Measurements from ENCODE around the gene TSPEAR.

GRCh38 chr21:44498280-44499210 is 212.8 kb downstream of the TSPEAR start:
- TF ChIP-seq, protein P1, sequence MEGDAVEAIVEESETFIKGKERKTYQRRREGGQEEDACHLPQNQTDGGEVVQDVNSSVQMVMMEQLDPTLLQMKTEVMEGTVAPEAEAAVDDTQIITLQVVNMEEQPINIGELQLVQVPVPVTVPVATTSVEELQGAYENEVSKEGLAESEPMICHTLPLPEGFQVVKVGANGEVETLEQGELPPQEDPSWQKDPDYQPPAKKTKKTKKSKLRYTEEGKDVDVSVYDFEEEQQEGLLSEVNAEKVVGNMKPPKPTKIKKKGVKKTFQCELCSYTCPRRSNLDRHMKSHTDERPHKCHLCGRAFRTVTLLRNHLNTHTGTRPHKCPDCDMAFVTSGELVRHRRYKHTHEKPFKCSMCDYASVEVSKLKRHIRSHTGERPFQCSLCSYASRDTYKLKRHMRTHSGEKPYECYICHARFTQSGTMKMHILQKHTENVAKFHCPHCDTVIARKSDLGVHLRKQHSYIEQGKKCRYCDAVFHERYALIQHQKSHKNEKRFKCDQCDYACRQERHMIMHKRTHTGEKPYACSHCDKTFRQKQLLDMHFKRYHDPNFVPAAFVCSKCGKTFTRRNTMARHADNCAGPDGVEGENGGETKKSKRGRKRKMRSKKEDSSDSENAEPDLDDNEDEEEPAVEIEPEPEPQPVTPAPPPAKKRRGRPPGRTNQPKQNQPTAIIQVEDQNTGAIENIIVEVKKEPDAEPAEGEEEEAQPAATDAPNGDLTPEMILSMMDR (IDR thresholded peaks at IDR 0.05) = no peak
- TF ChIP-seq EZH2 (IDR thresholded peaks at IDR 0.05; ENCODE audit: borderline replicate concordance, insufficient read depth, low read depth, low read length, poor library complexity, severe bottlenecking) = no peak

Measured in B cell (primary cell).